HG02973 (cell line): ENCODE data around the gene MAP2K3.

Source experiments
- ATAC-seq: cut with Tn5 transposase; IDR thresholded peaks from one replicate; pipeline ENCODE4 v1.9.1; 2021; ENCODE audit warnings: moderate library complexity; ENCODE audit not compliant: unreplicated experiment

The MAP2K3 gene

DNA sequence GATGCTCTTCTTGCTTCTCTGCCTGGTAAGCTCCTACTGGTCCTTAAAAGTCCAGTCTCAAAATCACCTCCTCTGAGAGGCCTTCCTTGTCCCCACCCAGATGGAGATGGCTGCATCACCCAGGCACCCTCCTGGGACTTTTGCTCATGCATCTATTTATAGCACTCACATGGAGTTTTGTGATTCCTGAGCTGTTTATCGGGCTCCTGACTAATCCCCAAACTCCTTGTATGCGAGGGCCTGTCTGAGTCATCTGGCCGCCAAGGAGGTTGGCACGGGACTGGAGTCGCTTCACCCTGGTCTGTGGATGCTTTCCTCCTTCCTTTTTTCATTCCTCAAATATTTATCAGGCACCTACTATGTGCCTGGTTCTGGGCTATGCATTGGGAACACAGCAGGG lies 2.3 kb upstream of the MAP2K3 start:
- no peak for ATAC-seq

DNA sequence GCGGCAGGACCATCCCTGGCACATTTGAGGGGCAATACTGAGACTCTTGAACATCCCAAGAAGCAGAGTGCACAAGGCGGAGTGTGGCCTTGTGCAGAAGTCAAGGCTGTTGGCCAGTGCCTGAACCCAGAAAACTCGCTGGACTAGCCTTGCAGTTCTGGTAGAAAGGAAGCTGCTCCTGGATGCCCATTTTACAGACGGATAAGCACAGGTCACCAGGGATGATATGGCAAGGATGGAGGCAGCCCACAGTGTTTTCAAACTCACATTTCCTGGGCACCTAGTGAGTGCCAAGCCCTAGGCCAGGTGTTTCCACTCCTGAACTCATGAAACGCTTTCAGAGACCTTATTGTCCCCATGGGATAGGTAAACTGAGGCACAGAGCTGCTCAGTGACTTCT lies 1.7 kb upstream of the MAP2K3 start:
- no peak for ATAC-seq

DNA sequence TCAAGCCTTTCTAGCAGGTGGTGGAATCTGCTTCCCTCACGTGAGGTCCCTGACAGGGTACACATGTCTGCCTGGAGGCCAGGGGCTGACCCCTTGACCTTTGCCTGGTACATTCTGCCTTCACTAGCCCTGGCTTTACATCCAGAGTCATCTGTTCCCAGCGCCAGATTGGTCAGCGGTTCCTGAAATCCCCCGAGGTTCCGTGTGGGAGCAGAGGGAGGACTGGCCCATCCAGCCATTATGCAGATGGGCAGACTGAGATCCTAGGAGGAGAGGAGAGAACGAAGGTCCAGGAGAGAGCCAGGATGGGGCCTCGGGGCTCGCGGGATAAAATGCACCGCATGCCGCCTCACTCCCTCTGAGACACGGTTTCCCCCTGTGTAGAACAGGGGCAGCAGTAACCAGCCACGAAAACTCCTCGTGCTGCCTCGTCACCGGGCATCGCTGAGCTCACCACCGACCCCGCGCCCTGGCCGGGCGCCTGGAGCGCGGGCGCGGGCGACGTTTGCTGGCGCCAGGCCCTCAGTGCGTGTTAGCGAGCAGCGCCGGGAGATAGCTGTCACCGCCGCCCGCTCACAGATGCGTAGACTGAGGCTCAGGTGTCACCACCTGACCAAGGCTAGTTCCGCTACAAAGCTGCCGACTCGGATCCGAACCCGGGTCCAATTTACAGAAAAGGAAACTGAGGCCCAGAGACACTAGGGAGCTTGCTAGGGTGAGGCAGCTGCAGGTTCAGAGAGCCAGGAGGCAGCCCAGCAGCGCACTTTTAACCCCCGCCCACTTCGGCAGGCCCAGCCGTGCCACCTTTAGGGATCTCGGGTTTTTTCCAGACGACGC lies 811 bp upstream of the MAP2K3 start:
- ATAC-seq = peak; percentile 4

DNA sequence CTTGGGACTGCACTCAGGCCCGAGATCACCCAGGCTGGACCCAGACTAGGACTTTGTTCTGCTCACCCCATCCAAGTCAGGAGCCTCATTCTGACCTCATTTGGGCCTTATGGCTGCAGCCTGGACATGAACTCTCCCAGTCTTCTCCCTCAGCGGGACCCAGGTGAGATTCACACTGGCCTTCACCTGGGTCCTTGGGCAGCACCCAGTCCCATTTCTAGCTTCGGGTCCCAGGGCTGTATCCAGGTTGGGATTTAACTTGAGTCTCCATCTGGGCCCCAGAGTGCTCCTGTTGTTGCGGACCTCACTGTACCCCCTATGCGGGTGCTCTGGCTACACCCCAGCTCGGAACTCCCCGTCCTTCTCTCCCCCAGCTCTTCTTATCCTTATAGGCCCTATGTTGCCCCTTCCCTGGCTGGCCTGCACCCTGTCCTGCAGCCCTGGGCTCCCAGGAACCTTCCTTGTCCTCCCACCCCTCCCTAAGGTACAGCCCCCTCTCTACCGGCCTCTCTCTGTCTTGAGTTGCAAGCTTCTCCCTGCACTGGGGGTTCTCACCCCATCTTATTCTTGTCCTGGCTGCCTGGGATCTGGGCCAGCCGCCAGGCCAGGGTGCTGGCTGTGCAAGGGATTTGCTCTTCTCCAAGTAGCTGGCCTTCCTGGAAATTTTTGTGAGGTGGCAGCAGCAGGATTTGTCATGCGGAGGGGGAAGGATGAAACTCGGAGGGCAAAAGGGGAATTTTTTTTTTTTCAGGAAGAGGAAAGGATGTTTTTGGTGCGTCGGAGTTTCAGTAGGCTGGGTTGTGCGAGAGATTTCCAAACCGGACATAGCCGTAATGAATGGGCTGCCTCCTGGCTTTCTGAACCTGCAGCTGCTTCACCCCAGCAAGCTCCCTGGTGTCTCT lies 904 bp downstream of the MAP2K3 start:
- ATAC-seq = no peak

DNA sequence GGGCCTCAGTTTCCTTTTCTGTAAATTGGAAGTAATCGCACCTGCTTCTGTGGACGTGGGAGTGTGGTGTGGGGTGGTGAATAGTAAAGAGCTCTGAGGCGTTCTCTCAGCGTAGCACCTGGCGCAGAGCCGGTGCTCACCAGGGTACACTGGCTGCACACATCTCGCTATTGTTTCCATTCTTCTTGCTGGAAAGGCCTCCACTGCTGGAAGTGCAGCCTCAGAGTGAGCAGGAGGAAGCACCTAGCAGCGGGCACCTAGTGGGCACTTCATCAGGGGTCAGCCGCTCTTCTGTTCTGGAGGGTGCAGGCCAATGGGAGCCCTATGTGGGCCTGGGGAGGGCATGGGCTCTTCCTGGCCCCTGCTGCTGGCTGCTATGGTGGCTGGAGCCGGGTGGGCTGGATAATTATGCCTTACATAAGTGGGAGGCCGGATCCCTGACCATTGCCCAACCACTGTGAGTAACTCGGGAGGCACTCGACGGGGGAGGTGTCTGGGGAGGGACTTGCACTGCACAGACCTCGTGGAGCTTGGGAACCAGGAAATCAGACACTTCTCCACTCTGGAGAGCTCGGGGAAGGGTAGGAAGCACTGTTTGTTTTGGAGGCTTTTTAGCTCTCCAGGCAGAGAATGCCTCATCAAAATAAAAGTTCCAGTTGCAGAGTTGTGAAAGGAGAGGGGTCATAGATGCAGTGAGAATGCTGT lies 1.7 kb downstream of the MAP2K3 start:
- no peak for ATAC-seq

DNA sequence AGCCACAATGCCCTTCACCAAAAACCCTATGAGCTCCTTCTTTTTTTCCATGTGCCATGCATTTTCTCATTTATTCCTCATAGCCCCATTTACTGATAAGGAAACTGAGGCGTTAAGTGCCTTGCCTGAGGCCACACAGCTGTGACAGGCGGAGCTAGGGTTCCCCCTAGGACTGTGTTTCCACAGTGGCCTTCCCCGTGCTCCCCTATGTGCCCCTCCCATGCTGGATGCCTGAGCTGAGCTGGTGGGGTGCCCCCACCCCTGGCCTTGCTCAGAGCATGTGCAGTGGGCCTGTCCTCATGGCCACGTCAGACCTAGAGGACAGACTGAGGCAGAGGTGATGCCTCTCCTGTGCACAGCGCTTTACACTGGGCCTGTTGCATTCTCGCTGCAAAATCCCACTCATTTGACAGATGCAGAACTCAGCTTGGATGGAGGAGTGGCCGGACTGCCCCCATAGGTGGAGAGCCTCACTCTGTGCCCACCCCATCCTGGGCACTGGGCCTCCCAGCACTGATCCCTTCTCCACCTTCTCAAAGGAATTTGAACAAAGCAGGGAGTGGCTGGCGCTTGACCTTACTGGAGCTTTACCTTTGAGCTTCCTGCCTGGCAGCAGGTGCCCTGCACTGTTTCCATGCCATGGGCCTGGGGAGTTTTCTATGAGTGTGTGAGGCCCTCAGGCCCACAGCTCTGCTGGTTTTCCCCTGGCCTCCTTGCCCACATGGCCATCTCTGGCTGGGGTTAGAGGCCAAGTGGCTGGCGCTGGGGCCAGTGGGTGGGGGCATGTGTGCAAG lies 2.6 kb downstream of the MAP2K3 start:
- no peak for ATAC-seq

DNA sequence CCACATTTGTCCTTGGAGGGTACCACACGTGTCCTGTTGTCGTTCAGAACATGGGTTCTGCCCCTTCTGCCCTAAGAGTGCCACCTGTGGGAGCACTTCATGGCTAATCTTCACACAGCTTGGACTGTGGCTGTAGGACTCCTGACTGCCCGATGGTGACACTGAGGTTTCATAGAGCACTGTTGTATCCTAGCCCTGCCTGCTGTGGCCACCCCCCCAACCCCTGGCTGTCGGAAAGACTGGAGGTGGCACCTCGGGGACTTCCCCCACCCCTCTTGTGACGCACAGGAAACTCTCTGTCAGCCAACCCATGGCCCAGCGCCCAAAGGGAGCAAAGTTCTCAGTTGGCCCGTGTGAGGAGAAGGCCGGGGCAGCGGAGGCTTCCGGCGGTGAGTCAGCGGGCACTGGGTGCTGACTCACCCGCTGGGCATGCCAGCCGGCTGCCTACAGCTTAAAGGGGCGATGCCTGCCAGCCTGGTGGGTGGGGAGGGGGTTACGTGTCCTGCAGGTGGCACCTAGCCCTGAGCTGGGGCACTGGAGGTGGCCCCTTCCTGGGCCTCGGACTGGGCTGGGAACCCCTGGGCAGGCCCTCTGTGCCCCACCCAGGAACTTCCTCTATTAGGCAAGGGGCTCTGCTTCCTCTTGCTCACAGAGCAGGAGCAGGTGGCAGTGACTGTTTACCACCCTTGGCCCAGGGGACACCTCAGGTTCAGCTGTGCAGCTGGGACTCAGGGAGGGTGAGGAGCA lies 3.4 kb downstream of the MAP2K3 start:
- peak; percentile 21 for ATAC-seq

DNA sequence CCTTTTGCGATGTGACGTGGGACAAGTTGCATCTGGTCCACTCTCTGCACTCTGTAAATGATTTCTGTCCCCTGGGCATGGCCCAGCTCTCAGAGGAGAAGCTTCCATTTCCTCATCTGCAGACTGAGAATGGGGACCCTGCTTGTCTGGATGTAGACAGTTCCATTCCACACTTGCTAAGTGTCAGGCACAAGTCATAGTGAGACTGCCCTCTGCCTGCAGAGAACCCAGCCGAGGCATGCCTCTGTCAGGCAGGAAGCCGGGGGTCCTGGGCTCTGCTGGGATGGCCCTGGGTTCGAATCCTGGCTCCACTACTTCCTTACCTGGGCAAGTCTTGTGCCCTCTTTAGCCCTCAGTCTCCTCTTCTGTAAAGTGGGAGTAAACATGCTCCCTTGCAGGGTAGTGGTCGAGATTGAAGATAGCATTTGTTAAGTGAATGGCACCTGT lies 4.1 kb downstream of the MAP2K3 start:
- ATAC-seq = peak; percentile 8

DNA sequence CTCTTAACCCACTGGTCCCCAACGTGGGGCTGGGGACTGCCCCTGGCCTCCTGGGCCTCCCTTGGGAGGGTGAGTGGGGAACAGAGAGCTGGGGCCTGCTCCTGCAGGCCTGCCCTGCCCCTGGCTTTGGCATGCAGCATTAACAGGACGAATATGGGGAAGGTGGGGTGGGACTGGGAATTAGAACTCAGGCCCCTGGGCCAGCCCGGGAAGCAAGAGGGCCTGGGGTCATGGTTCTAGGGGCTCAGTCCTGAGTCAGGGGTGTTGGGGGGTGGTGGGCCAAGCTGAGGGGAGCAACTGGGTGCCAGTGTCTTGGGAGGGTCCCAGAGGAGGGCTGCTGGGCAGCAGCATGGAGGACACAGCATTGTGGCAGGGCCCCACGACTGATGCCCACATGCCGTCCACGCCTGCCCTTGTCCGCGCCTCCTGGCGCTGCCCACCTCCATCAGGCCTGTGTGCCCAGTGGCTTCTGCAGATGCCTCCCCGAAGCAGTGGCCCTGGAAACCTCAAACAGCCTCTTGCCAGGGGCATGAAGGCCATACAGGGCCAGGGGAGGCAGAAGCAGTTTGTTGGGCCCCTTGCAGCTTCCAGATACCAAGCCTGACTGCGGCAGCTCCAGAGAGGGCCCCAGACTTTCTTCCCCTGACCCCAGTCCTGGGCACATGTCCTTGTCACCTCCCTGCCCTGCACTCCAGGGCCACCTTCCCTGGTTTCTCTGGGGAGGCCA lies 4.8 kb downstream of the MAP2K3 start:
- ATAC-seq = no peak

DNA sequence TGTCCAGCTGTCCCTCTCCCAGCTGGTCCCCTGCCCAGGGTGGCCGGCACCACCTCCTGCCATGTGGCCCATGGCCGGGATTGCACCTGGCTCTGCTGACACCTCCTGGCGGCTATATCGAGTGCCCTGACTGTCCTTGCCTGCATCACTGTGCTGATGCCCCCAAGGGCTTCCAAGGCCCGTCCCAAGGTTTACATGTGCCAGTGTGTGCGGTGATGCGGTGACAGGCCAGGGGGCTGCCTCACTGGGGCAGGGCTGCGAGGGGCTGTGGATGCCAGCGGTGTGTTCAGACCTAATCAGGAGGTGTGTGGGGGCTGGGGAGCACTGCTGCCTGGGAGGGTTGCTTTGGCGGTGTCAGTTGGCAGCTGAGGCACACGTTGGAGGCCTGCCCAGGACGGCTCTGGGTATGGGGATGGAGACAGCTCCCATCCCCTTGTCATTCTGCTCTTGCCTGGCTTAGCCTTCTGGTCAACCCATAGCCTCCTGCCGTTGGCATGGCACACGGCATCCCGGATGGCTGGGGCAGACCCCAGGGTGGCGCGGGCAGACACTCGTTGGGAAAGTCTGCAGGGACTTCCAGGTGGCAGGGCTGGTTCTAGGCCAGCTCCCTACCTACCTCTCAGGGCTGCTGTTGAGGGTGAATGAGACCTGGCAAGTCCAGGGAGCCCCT lies 5.5 kb downstream of the MAP2K3 start:
- ATAC-seq = no peak

DNA sequence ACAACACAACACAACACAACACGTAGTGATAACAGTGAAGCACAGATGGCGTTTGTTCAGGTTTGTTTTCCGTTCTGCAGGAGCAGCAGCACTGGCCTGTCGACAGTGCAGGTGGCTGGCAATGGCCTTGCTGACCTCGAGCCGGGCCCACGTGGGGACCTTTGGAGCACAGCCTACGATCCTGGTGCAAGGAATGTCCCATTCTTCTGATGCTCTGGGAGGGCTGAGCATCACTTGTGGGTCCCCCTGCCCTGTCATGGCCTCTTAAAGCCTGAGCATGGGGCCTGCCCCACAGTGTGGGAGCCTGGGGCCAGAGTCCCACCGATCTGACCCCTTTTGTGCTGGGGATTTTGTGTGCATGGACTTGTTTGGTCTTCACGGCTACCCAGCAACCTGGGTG lies 6.8 kb downstream of the MAP2K3 start:
- no peak for ATAC-seq

DNA sequence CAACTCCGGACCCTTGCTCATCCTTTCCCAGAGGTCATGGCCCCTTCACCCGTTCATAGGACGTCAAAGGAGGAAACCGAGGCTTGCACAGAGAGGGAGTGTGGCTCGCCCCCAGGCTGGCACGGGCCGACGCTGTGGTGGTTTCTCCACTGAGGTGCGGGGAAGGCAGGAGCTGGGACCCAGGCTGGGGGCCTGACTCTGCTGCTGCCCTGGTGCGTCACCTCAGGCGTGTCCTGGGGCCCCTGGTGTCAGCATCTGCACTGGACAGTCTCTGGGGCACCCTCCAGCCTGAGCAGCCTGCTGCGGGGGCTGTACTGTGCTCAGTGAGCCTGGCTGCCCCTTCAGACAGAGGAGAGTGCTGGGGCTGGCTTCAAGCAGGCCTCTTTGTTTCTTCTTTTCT lies 7.4 kb downstream of the MAP2K3 start:
- no peak for ATAC-seq

DNA sequence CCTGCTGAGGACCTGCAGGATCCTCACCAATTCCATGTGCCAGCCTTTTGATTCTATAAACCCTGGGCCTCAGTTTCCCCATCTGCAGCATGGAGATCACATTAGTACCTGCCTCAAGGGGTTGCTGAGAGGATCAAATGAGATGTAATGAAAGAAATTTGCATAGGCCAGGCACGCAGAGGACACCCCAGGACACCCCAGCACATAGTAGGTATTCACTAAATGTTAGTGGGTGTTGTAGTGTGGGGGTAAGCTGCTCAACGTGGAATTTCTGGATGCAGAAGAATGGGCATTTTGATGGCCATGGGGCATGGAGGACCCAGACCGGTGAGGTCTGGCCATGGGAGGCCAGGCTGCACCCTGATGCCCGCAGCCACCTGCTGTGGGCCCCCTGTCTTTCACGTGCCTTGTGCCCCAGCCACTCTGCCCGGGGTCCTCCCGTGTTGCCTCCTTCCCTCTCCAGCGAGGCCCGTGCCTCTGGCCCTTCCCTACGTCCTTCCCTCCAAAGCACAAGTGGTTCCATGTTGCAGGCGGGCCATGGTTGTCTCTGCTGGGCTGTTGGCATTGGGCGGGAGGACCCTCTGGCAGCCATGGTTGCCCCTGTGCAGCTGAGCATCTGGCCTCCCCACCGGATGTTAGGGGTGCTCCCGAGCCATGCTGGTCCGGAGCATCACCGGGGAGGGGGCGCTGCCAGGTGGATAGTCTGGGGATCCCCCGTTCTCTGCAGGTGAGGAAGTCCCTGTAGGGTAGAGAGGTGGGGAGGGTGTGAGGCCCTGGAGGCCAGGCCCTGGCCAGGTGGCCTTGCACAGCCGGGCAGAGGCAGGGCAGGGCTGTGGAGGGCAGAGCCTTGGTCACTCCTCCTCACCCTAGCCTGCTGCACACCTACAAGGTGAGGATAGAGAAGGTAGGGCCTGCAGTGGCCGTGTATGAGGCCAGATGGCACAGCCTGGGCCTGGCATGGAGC lies 8.6 kb downstream of the MAP2K3 start:
- no peak for ATAC-seq

DNA sequence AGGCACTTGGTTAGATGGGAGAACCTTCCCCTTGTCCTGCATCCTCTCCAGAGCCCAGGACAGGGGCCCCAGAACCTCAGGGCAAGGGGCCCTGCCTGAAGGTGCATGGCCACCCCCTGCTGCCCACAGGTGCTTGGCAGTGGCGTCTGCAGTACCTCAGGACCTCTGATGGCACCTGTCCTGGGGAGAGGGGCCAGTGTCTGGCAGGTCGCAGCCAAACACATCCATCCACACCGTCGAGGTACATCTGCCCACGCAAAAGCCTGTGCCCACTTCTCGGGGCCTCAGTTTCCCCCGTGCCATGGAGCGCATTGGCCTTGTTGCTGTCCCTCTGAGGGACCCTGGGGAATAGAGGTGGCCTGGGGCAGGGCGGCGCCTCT lies 9.3 kb downstream of the MAP2K3 start:
- no peak for ATAC-seq

DNA sequence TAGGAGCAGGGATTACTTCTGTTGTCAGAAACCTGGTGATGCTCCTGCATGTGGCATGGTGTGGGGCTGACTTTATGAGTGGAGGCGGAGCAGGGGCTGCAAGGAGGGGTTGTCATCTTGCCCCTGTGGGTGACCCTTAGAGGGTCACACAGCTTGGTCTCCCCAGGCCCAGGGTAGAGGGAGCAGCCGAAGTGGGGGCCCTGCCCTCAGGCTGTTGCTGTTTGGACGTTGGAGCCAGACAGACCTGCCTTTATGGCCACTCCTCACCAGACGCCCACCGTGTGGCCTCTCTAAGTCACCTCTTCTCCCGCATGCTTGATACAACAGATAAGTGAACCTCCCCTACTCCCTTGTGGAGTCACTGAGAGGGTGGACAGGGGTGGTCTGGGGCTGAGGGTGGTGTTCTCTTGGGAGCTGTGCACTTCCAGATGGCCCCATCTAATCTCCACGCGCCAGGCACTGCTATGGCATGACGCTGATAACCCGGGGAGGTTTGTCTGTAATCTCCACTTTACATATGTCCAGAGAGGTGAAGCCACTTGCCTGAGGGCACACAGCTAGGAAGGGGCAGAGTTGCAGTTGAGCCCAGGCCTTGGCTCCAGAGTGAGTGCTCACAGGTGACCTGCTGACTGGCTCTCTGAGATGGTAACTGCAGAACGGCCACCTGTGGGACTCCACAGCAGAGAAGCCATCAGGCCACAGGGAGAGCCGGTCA lies 10.0 kb downstream of the MAP2K3 start:
- ATAC-seq = no peak

DNA sequence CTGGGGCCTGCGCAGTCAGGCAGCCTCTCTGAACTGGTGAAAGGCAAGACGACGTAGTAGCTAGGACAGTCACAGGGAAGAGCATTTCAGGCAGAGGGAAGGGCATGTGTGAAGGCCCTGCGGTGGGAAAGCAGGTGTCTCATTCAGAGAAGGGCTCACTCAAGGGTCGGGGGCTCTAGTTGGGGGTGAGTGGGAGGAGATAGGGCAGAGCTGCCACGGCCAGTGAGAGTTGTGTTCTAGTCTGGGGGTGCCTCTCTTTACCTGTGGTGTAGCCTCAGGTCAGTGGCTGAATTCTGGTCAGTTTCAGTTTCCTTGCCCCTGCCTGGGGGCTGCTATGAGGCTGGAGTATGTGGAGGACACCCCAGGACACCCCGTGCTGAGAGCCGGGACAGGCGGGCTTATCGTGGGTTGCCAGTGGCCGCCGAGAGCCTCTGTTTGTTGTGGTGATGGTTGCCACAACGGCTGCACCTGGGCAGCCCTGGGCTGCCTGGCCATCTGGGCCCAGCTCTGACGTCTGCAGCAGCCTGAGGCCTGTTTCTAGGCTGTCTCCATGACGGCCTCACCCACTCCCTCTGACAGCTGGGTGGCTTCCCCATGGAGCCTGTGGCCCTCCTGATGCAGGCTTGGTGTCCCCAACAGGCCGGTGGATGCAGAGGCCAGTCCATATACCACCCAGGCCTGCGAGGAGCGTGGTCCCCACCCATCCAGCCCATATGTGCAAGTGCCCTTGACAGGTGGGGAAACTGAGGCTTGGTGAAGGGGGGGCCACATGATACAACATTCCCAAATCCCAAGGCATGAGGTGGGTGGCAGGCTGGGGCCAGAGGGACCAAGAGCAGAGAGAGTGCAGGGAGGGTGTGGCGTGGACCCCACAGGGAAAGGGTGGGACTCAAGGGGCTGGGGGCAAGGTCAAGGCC lies 10.8 kb downstream of the MAP2K3 start:
- ATAC-seq = no peak
